H1 (cell line): ENCODE results near the gene GRK5. TPM values are rescaled to one million over a fixed set of nuclear protein-coding genes. Genes with fewer than 3 reads are reported as not detected.
A peak's percentile ranks its signal among the peaks of the same experiment; 100 is the strongest.

ENCODE experiments used
- CTCF ChIA-PET: fragments of 300-600 bp; sonication (Branson Sonifier 250); formaldehyde crosslinking; loops from one replicate; lab custom pipeline; 2021; ENCODE audit not compliant: partially characterized antibody; lab: Charles Lee
- POLR2A ChIA-PET: fragments of 300-600 bp; sonication (Branson Sonifier 250); formaldehyde crosslinking; loops from one replicate; lab custom pipeline; 2021; ENCODE audit warnings: inconsistent platforms; ENCODE audit not compliant: partially characterized antibody; lab: Charles Lee
- DNase-seq, 2 experiments: peaks; one replicate each; pipeline versions ENCODE4 v3.0.0 to v3.0.0-alpha.2; 2010 to 2022; ENCODE audit warnings: low spot score in 2 of 2, low read depth in 1 of 2, mixed read lengths in 1 of 2
- FAIRE-seq: peaks from 2 replicates; lab custom pipeline; 2011; peaks lifted over from hg19 to GRCh38; lab: Jason Lieb, UNC
- H2AFZ ChIP-seq: 2 replicates; pipeline ENCODE4 v1.8.1; 2012; ENCODE audit warnings: low read length, inconsistent platforms
- H2AK5ac ChIP-seq: 2 replicates; pipeline ENCODE4 v1.6.1; 2013; ENCODE audit warnings: low read depth, low read length
- H2BK120ac ChIP-seq: replicated peaks from 2 replicates; pipeline ENCODE3; 2013; ENCODE audit warnings: low read depth, low read length, inconsistent platforms
- H2BK12ac ChIP-seq: 2 replicates; pipeline ENCODE4 v1.6.1; 2013; ENCODE audit warnings: low read depth, low read length
- H2BK15ac ChIP-seq: 2 replicates; pipeline ENCODE4 v1.6.1; 2013; ENCODE audit warnings: low read length
- H2BK20ac ChIP-seq: 2 replicates; pipeline ENCODE4 v1.6.1; 2013; ENCODE audit warnings: low read length
- H2BK5ac ChIP-seq: 2 replicates; pipeline ENCODE4 v1.6.1; 2013; ENCODE audit warnings: low read depth, low read length
- H3K14ac ChIP-seq: 2 replicates; pipeline ENCODE4 v1.6.1; 2013; ENCODE audit warnings: inconsistent platforms; ENCODE audit not compliant: insufficient read length
- H3K18ac ChIP-seq: 2 replicates; pipeline ENCODE4 v1.6.1; 2013; ENCODE audit warnings: low read length; ENCODE audit errors: extremely low read depth
- H3K23ac ChIP-seq: 2 replicates; pipeline ENCODE4 v1.6.1; 2013; ENCODE audit warnings: inconsistent platforms; ENCODE audit not compliant: insufficient read length
- H3K23me2 ChIP-seq: 2 replicates; pipeline ENCODE4 v1.6.1; 2013; ENCODE audit warnings: low read depth, low read length
- H3K27ac ChIP-seq: 2 replicates; pipeline ENCODE4 v1.6.1; 2011; ENCODE audit warnings: low read depth, low read length, inconsistent platforms
- H3K27me3 ChIP-seq, 4 experiments: replicated peaks in 1 of 4; 1 replicate in 1 of 4; 2 replicates in 3 of 4; pipeline versions ENCODE4 v1.6.1 to v1.8.1; 2011 to 2013; ENCODE audit warnings: low read length in 3 of 4, mild to moderate bottlenecking in 3 of 4, inconsistent platforms in 2 of 4, mixed read lengths in 2 of 4, moderate library complexity in 1 of 4; ENCODE audit not compliant: control insufficient read depth in 3 of 4, insufficient read depth in 3 of 4; ENCODE audit errors: extremely low read depth in 1 of 4
- H3K36me3 ChIP-seq, 4 experiments: 2 replicates each; pipeline versions ENCODE4 v1.6.1 to v1.8.1; 2011 to 2013; ENCODE audit warnings: mild to moderate bottlenecking in 4 of 4, low read length in 3 of 4, moderate library complexity in 2 of 4, control low read depth in 1 of 4, inconsistent platforms in 1 of 4; ENCODE audit not compliant: insufficient read depth in 4 of 4, control insufficient read depth in 2 of 4
- H3K4ac ChIP-seq: replicated peaks from 2 replicates; pipeline ENCODE3; 2013; ENCODE audit warnings: low read length, low read depth, mixed read lengths, inconsistent platforms; ENCODE audit not compliant: insufficient read length
- H3K4me1 ChIP-seq, 4 experiments: replicated peaks in 1 of 4; 1 replicate in 1 of 4; 2 replicates in 3 of 4; pipeline versions ENCODE4 v1.6.1 to v1.8.1; 2011 to 2013; ENCODE audit warnings: low read length in 3 of 4, inconsistent platforms in 2 of 4, mixed read lengths in 1 of 4; ENCODE audit not compliant: insufficient read depth in 4 of 4, control insufficient read depth in 3 of 4
- H3K4me2 ChIP-seq, 2 experiments: 2 replicates each; pipeline versions ENCODE4 v1.6.1 to v1.8.1; 2011 to 2013; ENCODE audit warnings: low read depth in 2 of 2, low read length in 2 of 2, control low read depth in 1 of 2, inconsistent platforms in 1 of 2, mild to moderate bottlenecking in 1 of 2; ENCODE audit not compliant: insufficient read depth in 1 of 2
- H3K4me3 ChIP-seq, 4 experiments: fragments of 200-600, 300-600 bp in 1 of 4; sonication (generic), shearing (Covaris generic), sonication (Bioruptor Twin) in 1 of 4; 2 replicates each; pipeline versions ENCODE4 v1.5.1 to v1.8.1; 2011 to 2016; ENCODE audit warnings: low read length in 4 of 4, low read depth in 3 of 4, control low read depth in 2 of 4, inconsistent platforms in 2 of 4, mild to moderate bottlenecking in 2 of 4, mixed read lengths in 1 of 4, moderate library complexity in 1 of 4; ENCODE audit not compliant: insufficient read depth in 2 of 4; ENCODE audit errors: extremely low read depth in 1 of 4
- H3K56ac ChIP-seq: replicated peaks from 2 replicates; pipeline ENCODE3; 2013; ENCODE audit warnings: low read depth, mild to moderate bottlenecking, mixed read lengths, low read length, inconsistent platforms; ENCODE audit not compliant: insufficient read length
- H3K79me1 ChIP-seq: 2 replicates; pipeline ENCODE4 v1.6.1; 2013; ENCODE audit warnings: low read depth, low read length, control low read depth
- H3K79me2 ChIP-seq, 2 experiments: 2 replicates each; pipeline versions ENCODE4 v1.6.1 to v1.8.1; 2012 to 2013; ENCODE audit warnings: low read length in 2 of 2, mild to moderate bottlenecking in 2 of 2, inconsistent platforms in 1 of 2; ENCODE audit not compliant: insufficient read depth in 2 of 2, control insufficient read depth in 1 of 2
- H3K9ac ChIP-seq, 4 experiments: replicated peaks in 1 of 4; 1 replicate in 1 of 4; 2 replicates in 3 of 4; pipeline versions ENCODE4 v1.6.1 to v1.8.1; 2011 to 2013; ENCODE audit warnings: low read depth in 3 of 4, low read length in 3 of 4, control low read depth in 2 of 4, mild to moderate bottlenecking in 2 of 4, moderate library complexity in 2 of 4, inconsistent platforms in 1 of 4; ENCODE audit errors: extremely low read depth in 1 of 4
- H3K9me3 ChIP-seq, 2 experiments: 2 replicates each; pipeline versions ENCODE4 v1.6.1 to v1.8.1; 2012 to 2013; ENCODE audit warnings: mild to moderate bottlenecking in 2 of 2, moderate library complexity in 2 of 2, control low read depth in 1 of 2, inconsistent platforms in 1 of 2, low read depth in 1 of 2, low read length in 1 of 2, mixed read lengths in 1 of 2; ENCODE audit not compliant: insufficient read depth in 2 of 2
- H4K20me1 ChIP-seq, 2 experiments: replicated peaks in 1 of 2; 2 replicates each; pipeline versions ENCODE3 to v1.8.1; 2011 to 2013; ENCODE audit warnings: inconsistent platforms in 2 of 2, low read length in 2 of 2, mild to moderate bottlenecking in 1 of 2; ENCODE audit not compliant: insufficient read depth in 2 of 2, control insufficient read depth in 1 of 2
- H4K5ac ChIP-seq: 2 replicates; pipeline ENCODE4 v1.6.1; 2013; ENCODE audit warnings: low read length, low read depth, mixed read lengths, inconsistent platforms; ENCODE audit not compliant: insufficient read length
- H4K8ac ChIP-seq: 2 replicates; pipeline ENCODE4 v1.8.0; 2013; ENCODE audit warnings: mild to moderate bottlenecking, moderate library complexity, low read length, inconsistent platforms; ENCODE audit not compliant: insufficient read depth; ENCODE audit errors: extremely low read depth
- H4K91ac ChIP-seq: replicated peaks from 2 replicates; pipeline ENCODE3; 2013; ENCODE audit warnings: low read length, mixed read lengths, inconsistent platforms; ENCODE audit not compliant: insufficient read length
- CHD2 ChIP-seq: IDR thresholded peaks from 2 replicates; pipeline ENCODE4 v1.6.1; 2012; ENCODE audit warnings: low read length, improper control_type of control experiment
- HDAC6 ChIP-seq: IDR thresholded peaks from one replicate; pipeline ENCODE4 v1.7.1; 2012; ENCODE audit warnings: low read depth, mild to moderate bottlenecking, inconsistent platforms, low read length, moderate library complexity
- MAFK ChIP-seq: IDR thresholded peaks from 2 replicates; pipeline ENCODE4 v1.6.1; 2012; ENCODE audit warnings: low read depth, mild to moderate bottlenecking, improper control_type of control experiment, low read length
- RNF2 ChIP-seq: fragments of 200-900, 300-1000 bp; sonication (generic); IDR thresholded peaks from 2 replicates; pipeline ENCODE4 v1.7.1; 2016; ENCODE audit warnings: borderline replicate concordance, low read depth, mild to moderate bottlenecking, antibody characterized with exemption, low read length; ENCODE audit not compliant: poor library complexity, severe bottlenecking; ENCODE audit errors: missing control alignments
- SIX5 ChIP-seq: IDR thresholded peaks from 2 replicates; pipeline ENCODE4 v1.6.1; 2011; ENCODE audit warnings: mild to moderate bottlenecking, low read depth, low read length
- TEAD4 ChIP-seq: IDR thresholded peaks from 2 replicates; pipeline ENCODE4 v1.6.1; 2012; ENCODE audit warnings: low read depth, low read length, inconsistent platforms, mixed read lengths
- WGBS, 2 experiments: shearing (Covaris generic) in 1 of 2; methylation state at CpG; one replicate each; pipeline versions ENCODE4 v1.1.6 to v1.1.7; 2013 to 2015; ENCODE audit warnings: low lambda C conversion rate in 2 of 2, mixed read lengths in 2 of 2, inconsistent platforms in 1 of 2, low coverage in 1 of 2, missing lambda C conversion rate in 1 of 2; ENCODE audit not compliant: insufficient replicate concordance in 2 of 2, insufficient coverage in 1 of 2, insufficient read length in 1 of 2; ENCODE audit errors: extremely low coverage in 1 of 2, missing lambda C conversion rate in 1 of 2; 5-methylcytosine and 5-hydroxymethylcytosine counted together
- polyA plus RNA-seq, 7 experiments: library from polyadenylated mRNA; depleted of rRNA in 3 of 7; stranded (reverse) in 5 of 7; unstranded in 2 of 7; fragments of >200 nt in 5 of 7; fragments of 200-250 nt in 2 of 7; gene quantifications; 1 replicate in 5 of 7; 2 replicates in 1 of 7; 4 replicates in 1 of 7; pipeline versions ENCODE4 v1.2.1 to v1.2.3, GENCODE V29; 2011 to 2013; ENCODE audit warnings: missing spikeins in 2 of 7, mixed read lengths in 2 of 7
- total RNA-seq: library from RNA; stranded (reverse); fragmentation: NEBNext Ultra II Directional; extraction: Animal tissue kit (Norgen Biotek cat#: 25700); gene quantifications from 2 replicates; pipeline ENCODE4 v1.2.1, GENCODE V29; 2021
- TF ChIP-seq, protein P1 (sequence below): IDR thresholded peaks from 2 replicates; pipeline ENCODE4 v1.6.1; 2012; ENCODE audit warnings: low read length, inconsistent platforms
- TF ChIP-seq, protein P2 (sequence below): IDR thresholded peaks from 2 replicates; pipeline ENCODE4 v1.6.1; 2012; ENCODE audit warnings: inconsistent platforms
- TF ChIP-seq, protein P3 (sequence below), 3 experiments: IDR thresholded peaks; 1 replicate in 2 of 3; 2 replicates in 1 of 3; pipeline versions ENCODE4 v1.5.1 to v1.6.1; 2011; ENCODE audit warnings: low read length in 3 of 3, mild to moderate bottlenecking in 3 of 3, inconsistent platforms in 2 of 3, low read depth in 1 of 3, moderate library complexity in 1 of 3; ENCODE audit not compliant: insufficient read depth in 1 of 3; ENCODE audit errors: control extremely low read depth in 1 of 3

The GRK5 gene
- total and polyA plus RNA-seq, 2 of the 8 experiments (the other 6 are each of a cell fraction or from before 2014, with no cell fraction given) = 0.54 to 2.5 TPM

DNA sequence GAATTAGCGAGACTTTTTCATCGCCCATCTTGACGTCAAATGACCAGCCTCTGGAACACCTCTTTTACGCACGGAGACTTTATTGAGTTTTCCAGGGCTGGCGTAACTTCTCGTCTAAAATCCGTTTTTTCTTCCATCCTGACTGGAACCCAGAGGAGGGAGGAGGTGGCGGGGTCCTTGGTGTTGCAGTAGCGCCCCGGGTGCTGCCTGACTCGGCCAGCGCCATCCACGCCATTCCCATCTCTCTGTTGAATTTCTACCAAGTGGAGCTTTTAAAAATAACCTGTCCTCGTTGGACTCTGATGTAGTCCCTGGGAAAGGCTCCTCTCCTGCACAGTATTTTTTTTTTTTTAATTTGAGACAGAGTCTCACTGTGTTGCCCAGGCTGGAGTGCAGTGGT is 179.3 kb downstream of the GRK5 start:
- no peaks in the 10 kb centered on the region for H3K36me3 ChIP-seq
- H3K56ac ChIP-seq = no peak overlapping the region
- no peaks in the 10 kb centered on the region for H3K27me3 ChIP-seq
- no peaks in the 10 kb centered on the region for H3K79me1 ChIP-seq
- H3K18ac ChIP-seq = no peak overlapping the region
- no peak overlapping the region for H2BK20ac ChIP-seq
- no peak overlapping the region for H3K4ac ChIP-seq
- ChIA-PET POLR2A (no interaction called here), CTCF (interaction anchor here (0.6 to 2.6 kb wide), 8 partner anchors 10 to 240 kb away, joined by 3 to 7 read pairs (median 4); partner anchors contain the start of gene GRK5)
- no peaks in the 10 kb centered on the region; the same call in 1 of the 2 replicates for H3K23me2 ChIP-seq
- H3K23ac ChIP-seq = no peak overlapping the region
- H3K14ac ChIP-seq = no peak overlapping the region
- no peak overlapping the region for H2BK120ac ChIP-seq
- H3K9ac ChIP-seq = no peak overlapping the region
- H2AFZ ChIP-seq = no peak overlapping the region
- H4K91ac ChIP-seq = no peak overlapping the region
- no peak overlapping the region for H3K4me2 ChIP-seq
- H4K20me1 ChIP-seq = no peaks in the 10 kb centered on the region
- no peaks in the 10 kb centered on the region; a peak in 1 of 7 replicates for H3K4me1 ChIP-seq
- DNase-seq (no peak), FAIRE-seq (no peak)
- H2BK15ac ChIP-seq = no peak overlapping the region
- H2BK5ac ChIP-seq = no peak overlapping the region
- H3K79me2 ChIP-seq = no peaks in the 10 kb centered on the region
- no peak overlapping the region for H2AK5ac ChIP-seq
- H3K4me3 ChIP-seq = no peak overlapping the region
- H2BK12ac ChIP-seq = no peak overlapping the region
- no peak overlapping the region for H3K27ac ChIP-seq
- H4K8ac ChIP-seq = 0 out of 2 replicates have a peak overlapping the region, but pooled peaks have one; percentile 0
- H3K9me3 ChIP-seq = no peaks in the 10 kb centered on the region
- 89% methylated on average over 13 of the region's 15 CpGs; no CpG with 5 or more reads in 1 of the 2 experiments for WGBS, 2 experiments
- H4K5ac ChIP-seq = no peak overlapping the region
- TF ChIP-seq CHD2 = no peak
- TF ChIP-seq, protein P1, sequence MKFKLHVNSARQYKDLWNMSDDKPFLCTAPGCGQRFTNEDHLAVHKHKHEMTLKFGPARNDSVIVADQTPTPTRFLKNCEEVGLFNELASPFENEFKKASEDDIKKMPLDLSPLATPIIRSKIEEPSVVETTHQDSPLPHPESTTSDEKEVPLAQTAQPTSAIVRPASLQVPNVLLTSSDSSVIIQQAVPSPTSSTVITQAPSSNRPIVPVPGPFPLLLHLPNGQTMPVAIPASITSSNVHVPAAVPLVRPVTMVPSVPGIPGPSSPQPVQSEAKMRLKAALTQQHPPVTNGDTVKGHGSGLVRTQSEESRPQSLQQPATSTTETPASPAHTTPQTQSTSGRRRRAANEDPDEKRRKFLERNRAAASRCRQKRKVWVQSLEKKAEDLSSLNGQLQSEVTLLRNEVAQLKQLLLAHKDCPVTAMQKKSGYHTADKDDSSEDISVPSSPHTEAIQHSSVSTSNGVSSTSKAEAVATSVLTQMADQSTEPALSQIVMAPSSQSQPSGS = no peak
- TF ChIP-seq TEAD4 = no peak
- TF ChIP-seq RNF2 = no peak
- no peak for TF ChIP-seq MAFK
- TF ChIP-seq HDAC6 = no peak
- TF ChIP-seq, protein P2, sequence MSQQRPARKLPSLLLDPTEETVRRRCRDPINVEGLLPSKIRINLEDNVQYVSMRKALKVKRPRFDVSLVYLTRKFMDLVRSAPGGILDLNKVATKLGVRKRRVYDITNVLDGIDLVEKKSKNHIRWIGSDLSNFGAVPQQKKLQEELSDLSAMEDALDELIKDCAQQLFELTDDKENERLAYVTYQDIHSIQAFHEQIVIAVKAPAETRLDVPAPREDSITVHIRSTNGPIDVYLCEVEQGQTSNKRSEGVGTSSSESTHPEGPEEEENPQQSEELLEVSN = no peak
- TF ChIP-seq SIX5 = no peak
- TF ChIP-seq, protein P3, sequence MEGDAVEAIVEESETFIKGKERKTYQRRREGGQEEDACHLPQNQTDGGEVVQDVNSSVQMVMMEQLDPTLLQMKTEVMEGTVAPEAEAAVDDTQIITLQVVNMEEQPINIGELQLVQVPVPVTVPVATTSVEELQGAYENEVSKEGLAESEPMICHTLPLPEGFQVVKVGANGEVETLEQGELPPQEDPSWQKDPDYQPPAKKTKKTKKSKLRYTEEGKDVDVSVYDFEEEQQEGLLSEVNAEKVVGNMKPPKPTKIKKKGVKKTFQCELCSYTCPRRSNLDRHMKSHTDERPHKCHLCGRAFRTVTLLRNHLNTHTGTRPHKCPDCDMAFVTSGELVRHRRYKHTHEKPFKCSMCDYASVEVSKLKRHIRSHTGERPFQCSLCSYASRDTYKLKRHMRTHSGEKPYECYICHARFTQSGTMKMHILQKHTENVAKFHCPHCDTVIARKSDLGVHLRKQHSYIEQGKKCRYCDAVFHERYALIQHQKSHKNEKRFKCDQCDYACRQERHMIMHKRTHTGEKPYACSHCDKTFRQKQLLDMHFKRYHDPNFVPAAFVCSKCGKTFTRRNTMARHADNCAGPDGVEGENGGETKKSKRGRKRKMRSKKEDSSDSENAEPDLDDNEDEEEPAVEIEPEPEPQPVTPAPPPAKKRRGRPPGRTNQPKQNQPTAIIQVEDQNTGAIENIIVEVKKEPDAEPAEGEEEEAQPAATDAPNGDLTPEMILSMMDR (IDR thresholded peaks at IDR 0.05; ENCODE audit: control extremely low read depth in 1 of 3, insufficient read depth in 1 of 3, low read depth in 1 of 3, low read length in 3 of 3) = no peak
